Right renal pelvis (tissue), 4 donors: Measurements from ENCODE around the gene GRID1. TPM values are rescaled to one million over a fixed set of nuclear protein-coding genes. Genes with fewer than 3 reads are reported as not detected.

Experiments
- DNase-seq, 4 donors: peaks; one replicate each; pipeline ENCODE4 v3.0.0-alpha.2; 2013; ENCODE audit warnings: low read depth in 4 of 4, low spot score in 3 of 4, missing footprints in 1 of 4
- polyA plus RNA-seq, 4 donors: library from polyadenylated mRNA; unstranded; fragments of 120-200 nt; gene quantifications; one replicate each; pipeline ENCODE4 v1.2.1, GENCODE V29; 2013; ENCODE audit not compliant: insufficient read length in 4 of 4

GRID1 gene
- polyA plus RNA-seq, 4 donors = 1.5 to 2.3 (median 2.1) TPM

DNA sequence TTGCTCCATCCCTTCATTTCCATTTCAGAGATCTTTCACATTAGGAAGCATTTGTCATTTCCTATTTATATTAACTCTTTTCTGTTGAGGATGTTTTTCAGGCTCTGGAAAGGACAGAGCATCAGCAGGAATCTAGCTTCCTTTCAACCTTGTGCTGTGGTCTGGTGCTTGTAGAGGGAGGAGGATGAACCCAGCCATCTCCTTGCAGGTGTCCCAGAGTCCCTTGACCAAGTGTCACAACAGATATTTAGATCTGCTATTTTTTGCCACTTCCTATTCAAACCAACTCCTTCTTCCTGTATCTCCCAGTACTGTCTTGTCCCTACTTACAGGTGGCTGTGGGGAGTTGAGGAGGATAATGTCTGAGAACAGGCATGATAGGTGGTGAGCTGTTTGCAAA, 742.8 kb downstream of the GRID1 start:
- DNase-seq = no peak

GRCh38 chr10:85623342-85623741, 743.3 kb downstream of the GRID1 start:
- no peak for DNase-seq

DNA sequence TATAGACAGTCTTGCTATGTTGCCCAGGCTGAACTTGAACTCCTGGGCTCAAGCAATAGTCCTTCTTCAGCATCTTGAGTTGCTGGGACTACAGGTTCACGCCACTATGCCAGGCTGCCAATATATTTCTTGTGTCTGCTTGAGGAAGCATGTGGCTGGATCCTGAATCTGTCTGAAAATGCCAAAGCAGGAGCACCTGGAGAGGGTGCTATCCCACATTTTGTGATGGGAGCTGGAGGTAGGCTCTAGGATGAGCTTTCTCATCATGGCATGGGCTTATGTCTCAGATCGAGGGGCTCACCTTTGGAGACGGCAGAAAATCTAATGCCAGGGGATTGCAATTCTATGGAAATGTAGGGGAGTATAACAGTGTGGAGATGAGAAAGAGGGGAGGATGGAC, 744.2 kb downstream of the GRID1 start:
- DNase-seq = no peak

- no peak for DNase-seq
Measured at GRCh38 chr10:85621562-85621961, 745.0 kb downstream of the GRID1 start.

GRCh38 chr10:85620807-85621206, 745.8 kb downstream of the GRID1 start:
- DNase-seq = no peak

DNA sequence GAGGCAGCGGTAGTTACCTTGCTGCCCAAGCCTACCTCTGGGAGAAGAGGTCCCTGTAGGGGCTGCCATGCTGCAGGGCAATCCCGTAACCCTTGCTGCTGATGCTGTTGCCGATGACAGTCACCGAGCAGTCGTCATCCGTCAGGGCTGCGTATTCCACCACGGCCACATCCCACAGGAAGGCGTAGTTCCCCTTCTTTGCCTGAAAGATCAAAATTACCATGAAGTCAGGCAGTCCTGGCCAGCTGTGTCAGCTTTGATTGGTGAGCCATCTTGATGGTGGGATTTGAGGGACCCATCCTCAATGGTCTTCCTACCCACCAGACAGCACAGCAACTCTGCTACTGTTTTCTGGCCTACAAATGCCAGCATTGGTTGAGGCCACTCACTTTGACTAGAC, 746.8 kb downstream of the GRID1 start:
- DNase-seq = no peak

DNA sequence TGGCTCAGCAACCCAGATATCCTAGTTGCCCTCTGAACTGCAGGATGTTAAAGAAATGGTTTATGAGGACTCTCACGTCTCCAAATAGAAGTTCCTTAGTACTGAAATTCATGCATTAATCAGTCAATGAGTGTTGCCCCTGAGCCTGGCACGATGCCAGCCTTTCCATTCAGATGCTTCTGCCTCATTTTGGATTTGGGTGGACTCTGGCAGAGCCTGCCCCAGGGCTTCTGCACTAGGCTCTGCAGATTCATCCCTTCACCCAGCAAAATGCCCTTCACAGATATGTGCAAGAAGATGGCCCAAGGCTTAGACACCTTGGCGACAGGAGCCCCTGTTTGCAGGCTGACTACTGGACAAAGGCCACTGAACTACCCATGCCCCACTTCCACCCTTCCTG, 747.8 kb downstream of the GRID1 start:
- DNase-seq = no peak

DNA sequence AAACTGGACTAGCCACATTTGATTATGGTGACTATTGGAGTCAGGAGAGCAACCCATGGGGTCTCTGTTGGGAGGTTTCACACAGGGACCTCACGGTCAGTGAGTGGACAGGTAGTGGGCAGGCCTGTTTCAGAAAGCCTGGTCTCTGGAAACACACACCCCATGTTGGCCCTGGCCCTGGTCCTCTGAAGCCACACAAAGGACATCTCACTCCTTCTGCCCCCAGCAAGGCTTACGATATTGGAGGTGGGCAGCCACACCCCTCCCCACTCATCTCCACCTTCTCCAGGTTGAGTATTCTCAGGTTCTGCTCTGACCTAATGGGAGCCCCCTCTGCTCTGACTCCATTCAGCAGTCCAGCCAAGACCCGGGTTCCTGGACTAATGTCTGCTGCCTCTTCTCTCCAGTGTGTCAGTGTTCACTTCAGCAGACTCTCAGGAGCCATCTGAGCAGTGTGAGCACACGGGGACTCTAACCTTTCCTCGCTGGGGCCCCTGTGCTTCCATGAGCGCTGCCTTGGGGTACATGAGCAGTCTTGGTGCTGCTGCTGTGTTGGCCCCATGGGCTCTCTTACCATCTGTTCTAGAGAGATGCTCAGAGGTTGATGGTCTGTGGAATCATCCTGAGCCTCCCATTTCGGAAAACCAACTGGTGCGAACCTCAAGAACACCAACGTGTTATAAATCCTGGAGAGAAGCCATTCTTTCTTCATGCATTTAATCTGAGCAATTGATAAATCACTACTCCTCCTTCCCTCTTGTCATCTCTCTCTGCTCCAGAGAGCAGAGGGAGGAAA, 748.6 kb downstream of the GRID1 start:
- no peak for DNase-seq

- no peak for DNase-seq
Measured at GRCh38 chr10:85615556-85615955, 751.0 kb downstream of the GRID1 start.

- DNase-seq = no peak
Measured at GRCh38 chr10:85614981-85615380, 751.6 kb downstream of the GRID1 start.

DNA sequence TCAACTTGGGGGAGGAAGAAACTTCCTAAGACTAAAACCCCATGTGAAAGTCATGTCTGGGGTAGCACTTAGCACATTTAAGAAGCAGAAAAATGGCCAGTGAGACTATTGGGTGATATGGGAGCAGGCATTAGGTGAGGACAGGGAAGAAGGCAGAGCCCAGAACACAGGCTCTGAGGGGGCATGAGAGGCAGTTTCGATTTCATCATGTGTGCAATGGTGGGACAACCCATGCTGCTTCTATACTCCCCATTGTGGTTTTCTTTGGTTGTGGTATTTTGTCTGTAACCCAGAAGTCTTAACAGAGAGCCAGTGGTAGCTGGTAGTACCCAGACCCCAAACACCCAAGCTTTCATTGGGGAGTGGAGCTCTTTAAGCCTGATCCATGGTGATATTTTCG, 752.0 kb downstream of the GRID1 start:
- DNase-seq = no peak

GRCh38 chr10:85613391-85613790, 753.2 kb downstream of the GRID1 start:
- no peak for DNase-seq

- DNase-seq = no peak
Measured at GRCh38 chr10:85612833-85613232, 753.8 kb downstream of the GRID1 start.

DNA sequence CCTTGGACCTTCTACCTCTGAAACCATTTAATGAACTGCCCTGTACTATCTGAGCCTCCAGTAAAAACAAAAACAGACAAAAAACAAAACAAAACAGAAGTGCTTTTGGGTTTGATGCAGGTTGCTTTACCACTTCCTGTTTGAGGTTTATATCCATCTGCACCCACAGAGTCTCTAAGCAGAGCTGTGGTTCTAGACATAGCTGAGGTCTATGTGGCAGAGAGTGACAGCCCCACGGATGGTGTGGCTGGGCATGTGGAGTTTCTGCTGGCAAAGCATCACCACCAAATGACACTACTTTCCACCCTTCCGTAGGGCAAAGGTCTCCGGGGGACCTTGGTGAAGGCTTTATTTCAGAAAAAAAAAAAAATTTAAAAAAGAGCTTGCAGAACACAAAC, 754.2 kb downstream of the GRID1 start:
- no peak for DNase-seq

DNA sequence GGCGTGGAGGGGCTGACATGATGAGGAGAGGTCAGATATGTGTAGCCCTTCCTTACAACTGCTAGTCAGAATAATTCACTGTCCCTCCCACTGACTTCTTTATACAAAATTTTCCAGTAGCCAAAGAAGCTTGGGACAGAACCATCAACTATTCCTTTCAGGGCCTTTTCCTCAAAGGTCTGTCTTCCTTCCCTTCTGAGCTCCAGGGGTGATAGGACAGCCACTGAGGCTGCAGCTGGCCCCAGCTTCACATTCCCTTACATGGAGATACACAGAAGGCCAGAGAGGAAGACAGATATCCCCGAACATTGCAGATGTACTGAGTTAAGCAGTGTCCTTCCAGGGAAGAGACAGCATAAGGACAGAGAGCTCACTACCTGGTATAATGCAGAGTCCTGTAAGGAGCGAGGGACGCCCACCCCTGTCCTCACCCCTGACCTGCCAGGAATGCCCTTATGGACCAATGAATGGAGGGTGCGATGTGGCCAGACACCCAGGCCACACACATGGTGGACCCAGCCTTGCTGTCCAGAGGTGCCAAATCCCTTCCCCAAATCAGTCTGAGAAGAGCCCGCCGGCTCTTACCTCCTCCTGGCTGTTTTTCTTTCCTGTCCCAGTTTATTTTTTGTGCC, 754.7 kb downstream of the GRID1 start:
- no peak for DNase-seq

DNA sequence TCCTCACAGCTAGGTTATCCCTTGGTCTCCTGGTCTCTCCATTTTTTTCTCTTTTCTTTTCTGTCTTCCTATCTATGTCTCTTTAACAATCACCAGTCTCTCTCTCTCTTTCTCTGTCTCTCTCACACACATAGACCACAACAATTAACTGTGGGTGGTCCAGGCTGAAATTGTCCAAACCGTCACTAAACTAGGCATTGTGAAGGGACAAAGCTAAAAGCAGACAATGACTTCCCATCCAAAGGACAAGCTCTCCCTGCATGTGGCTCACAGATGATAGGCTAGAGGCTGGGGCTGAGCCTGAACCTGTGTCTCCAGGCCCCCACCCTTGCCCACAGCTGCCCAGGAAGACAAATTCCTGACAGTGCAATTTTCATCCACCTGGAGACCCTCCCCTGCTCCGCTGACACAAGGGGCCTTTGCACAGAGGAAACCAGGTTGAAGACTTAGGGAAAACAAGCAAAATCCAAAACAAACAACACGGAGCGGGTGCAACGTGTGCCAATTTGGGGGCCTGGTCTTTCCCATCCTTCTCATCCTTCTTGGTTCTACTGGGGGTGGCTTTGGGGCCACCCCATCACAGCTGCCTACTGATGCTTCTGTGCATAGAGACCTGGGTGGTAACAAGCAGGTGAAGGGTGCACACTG, 755.4 kb downstream of the GRID1 start:
- no peak for DNase-seq

DNA sequence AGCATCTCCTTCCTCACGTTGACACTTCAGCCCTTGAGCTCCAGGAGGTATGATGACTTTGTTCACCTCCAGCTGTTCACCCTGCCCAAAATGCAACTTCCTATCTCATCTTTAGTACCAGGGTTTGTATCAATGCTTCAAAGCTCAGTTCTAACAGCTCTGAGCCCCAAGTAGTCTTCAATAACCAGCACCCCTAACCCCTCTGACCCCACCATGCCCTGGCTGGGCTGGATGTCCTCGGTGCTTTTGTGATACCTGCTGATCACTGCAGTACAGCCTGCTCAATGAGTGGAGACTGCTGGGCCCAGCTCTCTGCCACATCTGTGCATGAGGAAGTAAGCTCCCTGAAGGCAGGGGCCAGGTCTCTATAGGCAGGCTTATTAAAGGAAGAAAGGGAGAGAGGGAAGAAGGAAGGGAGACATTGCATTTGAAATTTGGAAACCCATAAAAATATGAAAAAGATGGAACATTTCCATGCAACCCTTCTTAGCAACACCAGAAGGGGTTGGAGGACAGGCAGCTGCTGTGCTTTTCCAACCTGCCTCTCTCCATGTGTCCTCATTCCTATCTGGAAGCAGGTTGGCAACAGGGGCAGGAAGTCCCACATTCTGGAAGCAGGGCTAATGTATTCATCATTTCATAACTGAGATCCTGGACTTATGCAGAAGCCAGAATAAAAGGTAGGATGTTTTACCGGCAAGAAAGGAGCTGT, 756.1 kb downstream of the GRID1 start:
- DNase-seq = no peak

- no peak for DNase-seq
Measured at GRCh38 chr10:85609509-85609908, 757.1 kb downstream of the GRID1 start.

DNA sequence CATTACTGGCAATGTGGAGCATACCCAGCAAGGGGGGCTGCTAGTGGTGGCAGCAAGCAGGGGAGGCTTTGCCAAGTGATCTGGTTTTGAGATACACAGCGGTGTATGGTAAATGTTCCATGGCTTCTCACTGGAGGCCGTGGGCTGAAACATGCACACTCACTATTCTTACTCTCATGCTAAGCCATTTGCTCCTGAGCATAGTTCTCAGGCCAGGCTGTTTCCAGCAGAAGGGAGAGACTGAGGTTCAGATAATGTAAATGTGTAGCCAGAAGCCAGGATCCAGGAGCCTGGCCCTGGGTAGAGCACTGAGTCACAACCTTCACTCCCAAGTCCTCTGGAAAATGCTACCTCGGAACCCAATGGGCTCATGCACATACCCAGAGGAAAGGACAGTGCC, 757.9 kb downstream of the GRID1 start:
- DNase-seq = no peak

DNA sequence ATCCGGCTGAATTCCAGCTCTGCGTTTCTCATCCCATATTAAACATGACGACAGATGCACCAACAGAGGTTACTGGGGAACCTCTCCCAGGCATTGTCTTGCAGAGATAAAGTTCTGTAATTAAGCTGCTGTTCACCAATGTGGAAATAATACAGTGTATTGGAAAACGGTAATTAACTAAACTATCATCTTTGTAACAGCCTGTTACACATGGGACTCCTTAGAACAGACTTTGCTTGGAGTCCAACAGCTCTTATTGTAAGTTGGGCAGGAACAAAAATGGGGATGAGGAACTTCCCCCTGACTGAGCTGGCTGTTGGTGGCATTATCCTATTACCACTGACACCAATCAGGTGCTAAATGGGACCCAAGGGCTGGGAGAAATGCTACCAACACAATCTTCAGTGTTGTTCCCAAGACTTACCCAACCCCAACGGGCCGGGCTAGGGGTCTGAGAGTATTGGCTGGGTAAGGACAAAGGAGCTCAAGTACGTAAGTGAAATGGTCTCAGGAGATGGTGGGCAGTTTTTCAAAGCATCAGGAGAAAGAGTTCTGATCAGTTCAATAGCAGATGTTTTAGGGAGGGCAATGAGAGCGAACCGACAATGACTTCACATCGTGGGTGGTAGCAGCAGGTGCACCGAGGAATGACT, 759.4 kb downstream of the GRID1 start:
- no peak for DNase-seq

- no peak for DNase-seq
Measured at GRCh38 chr10:85606401-85606800, 760.2 kb downstream of the GRID1 start.
